Vagina (tissue), 2 donors: ENCODE results near the gene ETS1.

Source experiments
- POLR2A ChIP-seq, 2 donors: fragments of 450-650 bp; IDR thresholded peaks; one replicate each; pipeline ENCODE4 v1.6.1; 2017; ENCODE audit warnings: antibody characterized with exemption in 2 of 2, mild to moderate bottlenecking in 2 of 2, moderate library complexity in 2 of 2
- POLR2AphosphoS5 ChIP-seq, 2 donors: sonication (generic); formaldehyde crosslinking; IDR thresholded peaks; one replicate each; pipeline ENCODE4 v1.9.0; 2017; ENCODE audit warnings: antibody characterized with exemption in 2 of 2, mild to moderate bottlenecking in 2 of 2, low read depth in 1 of 2; ENCODE audit not compliant: insufficient read depth in 1 of 2
- TF ChIP-seq, protein P1 (sequence below), 3 experiments: fragments of 450-650 bp in 2 of 3; fragments of 200-600 bp in 1 of 3; sonication (generic) in 1 of 3; IDR thresholded peaks; one replicate each; pipeline ENCODE4 v1.5.1; 2017 to 2019; ENCODE audit warnings: antibody characterized with exemption in 3 of 3, mild to moderate bottlenecking in 2 of 3, moderate library complexity in 2 of 3

DNA sequence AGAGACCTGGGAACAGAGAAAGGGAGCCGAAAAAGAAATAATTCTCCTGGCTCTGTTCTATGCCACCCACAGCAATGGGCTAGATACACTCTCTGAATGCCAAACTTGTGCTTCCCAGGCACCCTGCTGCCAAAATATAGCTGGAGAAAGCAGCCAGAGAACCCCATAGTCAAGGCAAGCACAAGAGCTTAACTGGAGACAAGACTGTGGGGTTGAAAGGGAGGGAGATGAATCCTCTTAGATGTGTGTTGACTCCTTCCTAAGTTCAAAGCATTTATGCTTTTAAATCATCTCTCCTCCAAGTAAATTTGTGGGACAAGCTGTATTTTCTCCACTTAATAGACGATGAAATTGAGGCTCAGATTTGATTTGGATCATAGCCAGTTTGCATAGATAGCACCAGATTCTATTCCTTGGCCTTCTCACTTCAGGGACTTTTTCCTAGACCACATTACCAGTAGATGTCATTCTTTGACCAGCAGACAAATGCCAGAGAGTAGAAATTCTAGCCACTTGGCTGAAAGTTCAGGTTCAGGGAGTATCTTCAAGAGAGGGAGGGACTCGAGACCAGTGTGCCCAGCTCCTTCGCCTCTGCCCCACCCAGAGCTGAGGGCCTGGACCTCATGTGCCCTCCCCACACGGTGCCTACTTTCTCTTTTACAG is 16.5 kb upstream of the ETS1 start:
- TF ChIP-seq, protein P1, sequence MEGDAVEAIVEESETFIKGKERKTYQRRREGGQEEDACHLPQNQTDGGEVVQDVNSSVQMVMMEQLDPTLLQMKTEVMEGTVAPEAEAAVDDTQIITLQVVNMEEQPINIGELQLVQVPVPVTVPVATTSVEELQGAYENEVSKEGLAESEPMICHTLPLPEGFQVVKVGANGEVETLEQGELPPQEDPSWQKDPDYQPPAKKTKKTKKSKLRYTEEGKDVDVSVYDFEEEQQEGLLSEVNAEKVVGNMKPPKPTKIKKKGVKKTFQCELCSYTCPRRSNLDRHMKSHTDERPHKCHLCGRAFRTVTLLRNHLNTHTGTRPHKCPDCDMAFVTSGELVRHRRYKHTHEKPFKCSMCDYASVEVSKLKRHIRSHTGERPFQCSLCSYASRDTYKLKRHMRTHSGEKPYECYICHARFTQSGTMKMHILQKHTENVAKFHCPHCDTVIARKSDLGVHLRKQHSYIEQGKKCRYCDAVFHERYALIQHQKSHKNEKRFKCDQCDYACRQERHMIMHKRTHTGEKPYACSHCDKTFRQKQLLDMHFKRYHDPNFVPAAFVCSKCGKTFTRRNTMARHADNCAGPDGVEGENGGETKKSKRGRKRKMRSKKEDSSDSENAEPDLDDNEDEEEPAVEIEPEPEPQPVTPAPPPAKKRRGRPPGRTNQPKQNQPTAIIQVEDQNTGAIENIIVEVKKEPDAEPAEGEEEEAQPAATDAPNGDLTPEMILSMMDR (IDR thresholded peaks at IDR 0.05): no peak
- no peak for TF ChIP-seq POLR2A (IDR thresholded peaks at IDR 0.05)
- no peak for TF ChIP-seq POLR2AphosphoS5 (IDR thresholded peaks at IDR 0.05; ENCODE audit: insufficient read depth in 1 of 2, low read depth in 1 of 2)
